ENCODE measurements around the gene LCN10.

DNA sequence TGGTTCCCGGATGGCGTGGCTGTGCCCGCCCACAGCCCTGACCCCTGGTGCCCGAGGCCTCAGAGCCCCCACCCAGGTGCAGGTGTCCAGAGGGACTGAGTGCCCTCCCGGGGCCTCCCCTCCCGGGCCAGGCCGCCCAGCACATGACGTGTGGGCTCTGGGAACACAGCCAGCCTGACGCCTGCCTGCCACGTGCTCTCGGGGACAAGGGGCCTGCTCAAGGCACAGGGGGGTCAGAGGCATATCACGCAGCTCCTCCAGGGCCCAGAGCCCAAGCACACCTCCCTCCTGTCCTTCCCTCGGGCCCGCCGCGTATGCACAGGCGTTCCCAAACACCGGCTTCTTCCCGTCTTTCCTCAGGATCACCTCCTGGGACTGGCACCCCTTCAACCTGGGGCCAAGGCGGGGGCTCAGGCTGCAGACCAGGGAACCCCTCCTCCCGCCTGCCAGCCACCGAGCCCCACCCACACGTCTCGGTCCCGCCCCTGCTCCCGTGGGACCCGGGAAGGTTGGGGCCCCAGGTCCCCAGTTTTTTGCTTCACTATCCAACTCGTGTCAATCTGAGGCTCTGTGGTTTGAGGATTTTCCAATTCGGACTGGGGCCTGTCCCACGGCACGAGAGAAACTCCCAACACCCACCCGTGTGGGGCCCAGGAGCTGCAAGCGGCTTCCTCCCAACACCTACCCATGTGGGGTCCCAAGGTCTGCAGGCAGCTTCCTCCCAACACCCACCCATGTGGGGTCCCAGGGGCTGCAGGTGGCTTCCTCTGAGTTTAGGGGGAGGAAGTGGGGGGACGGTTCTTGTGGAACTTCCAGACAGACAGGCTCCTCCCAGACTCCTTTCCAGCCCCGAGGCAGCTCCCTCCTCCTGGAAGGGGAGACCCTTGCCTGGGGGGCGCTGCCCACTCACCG is 1.5 kb downstream of the LCN10 start:
- TF ChIP-seq CTCF (conservative IDR thresholded peaks at IDR 0.05; ENCODE audit: low read depth, low read length): no peak
- TF ChIP-seq EZH2 (IDR thresholded peaks at IDR 0.05; ENCODE audit: low read length, unreplicated experiment): no peak
- TF ChIP-seq EZH2phosphoT487 (IDR thresholded peaks at IDR 0.05; ENCODE audit: borderline replicate concordance, low read length): no peak

All from PC-3 (cell line).